Measurements from ENCODE around the gene URGCP.
"Not testable (repeated sequence)": the region's sequence is repeated elsewhere in the genome, so short reads cannot be mapped to it uniquely, and the experiment has no call there.

The URGCP gene

DNA sequence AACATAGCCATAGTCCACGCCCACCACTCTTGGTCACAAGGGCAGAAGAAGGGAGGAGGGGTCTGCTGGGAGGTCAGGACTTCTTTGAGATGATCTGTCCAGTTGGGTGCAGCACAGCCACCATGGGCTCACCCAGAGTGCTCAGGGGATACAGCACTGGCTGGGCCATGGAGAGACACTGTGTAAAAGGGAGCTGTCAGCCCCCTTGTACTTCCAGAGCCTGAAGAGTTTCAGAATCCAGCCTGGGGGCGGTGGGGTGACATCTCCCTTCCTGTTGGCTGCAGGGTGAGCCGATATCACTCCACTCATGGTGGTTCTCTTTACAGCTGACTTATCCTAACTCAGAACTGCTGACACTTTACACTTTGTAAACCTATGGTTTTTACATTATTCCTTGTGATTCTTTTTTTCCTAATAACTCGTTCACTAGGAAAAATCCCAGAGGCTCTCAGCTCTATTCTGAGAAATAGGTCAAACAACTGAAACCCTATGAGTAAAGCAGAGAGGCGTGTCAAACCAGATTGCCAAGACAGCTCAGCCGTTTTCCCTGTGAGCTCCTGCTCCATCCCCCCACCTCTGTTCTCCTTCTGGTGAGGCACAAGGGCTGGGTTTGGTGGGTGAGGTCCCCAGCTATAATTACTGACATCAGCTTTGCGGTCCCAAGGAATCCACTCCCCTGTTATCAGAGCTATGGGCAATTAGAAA, 33.8 kb downstream of the URGCP start:
- no peak for DNase-seq

DNA sequence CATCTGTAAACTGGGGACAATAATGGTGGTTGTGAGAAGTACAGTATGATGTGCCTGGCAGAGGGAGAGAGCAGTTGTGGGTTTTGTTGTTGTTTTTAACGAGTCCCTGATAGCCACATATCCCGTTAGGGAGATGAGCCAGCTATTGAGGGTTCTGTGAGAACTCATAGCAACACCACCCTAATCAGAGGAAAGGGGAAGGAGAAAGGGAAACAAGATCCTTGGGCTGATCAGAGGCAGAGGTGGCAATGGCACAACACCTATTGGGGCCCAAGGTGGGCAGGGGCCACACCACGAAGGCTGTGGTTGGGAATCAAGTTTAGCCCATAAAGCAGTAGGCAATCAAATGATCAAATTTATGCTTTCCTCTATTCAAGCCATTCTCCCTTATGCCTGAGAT, 35.3 kb downstream of the URGCP start:
- DNase-seq: no peak

DNA sequence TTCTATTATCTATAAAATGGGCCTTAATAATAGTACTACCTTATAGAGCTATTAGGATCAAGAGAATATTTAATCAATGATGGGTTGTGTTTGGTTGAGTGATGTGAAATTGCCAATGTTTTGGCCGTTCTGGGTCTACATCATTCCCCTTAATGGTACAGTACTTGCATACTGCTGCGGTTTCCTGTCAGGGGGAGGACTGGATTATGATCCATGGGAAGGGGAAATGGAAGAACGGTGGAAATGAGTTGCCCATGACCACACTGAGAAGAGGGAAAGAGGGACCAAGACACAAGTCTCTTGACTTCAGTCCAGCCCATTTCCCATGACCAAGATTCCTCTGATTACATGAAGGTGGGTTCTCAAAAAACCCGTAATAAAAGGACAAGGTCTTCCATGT, 36.1 kb downstream of the URGCP start:
- DNase-seq: no peak

DNA sequence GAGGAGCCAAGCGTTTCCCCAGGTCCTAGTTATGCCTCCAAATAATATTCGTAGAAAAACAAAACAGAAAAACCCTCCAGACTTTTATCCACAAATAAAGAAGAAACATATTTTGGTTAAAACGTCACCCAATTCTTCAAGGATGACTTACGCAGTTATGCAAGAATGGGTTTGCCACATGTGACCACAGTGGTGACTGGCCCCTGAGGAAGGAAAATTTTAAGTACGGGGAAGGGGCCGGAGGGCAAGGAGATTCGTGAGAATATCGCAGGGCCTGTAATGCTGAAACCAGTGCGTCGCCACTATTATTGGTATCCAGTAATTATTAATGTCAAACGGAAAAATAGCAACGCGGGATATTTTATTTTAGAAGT, 36.5 kb downstream of the URGCP start:
- DNase-seq: no peak

DNA sequence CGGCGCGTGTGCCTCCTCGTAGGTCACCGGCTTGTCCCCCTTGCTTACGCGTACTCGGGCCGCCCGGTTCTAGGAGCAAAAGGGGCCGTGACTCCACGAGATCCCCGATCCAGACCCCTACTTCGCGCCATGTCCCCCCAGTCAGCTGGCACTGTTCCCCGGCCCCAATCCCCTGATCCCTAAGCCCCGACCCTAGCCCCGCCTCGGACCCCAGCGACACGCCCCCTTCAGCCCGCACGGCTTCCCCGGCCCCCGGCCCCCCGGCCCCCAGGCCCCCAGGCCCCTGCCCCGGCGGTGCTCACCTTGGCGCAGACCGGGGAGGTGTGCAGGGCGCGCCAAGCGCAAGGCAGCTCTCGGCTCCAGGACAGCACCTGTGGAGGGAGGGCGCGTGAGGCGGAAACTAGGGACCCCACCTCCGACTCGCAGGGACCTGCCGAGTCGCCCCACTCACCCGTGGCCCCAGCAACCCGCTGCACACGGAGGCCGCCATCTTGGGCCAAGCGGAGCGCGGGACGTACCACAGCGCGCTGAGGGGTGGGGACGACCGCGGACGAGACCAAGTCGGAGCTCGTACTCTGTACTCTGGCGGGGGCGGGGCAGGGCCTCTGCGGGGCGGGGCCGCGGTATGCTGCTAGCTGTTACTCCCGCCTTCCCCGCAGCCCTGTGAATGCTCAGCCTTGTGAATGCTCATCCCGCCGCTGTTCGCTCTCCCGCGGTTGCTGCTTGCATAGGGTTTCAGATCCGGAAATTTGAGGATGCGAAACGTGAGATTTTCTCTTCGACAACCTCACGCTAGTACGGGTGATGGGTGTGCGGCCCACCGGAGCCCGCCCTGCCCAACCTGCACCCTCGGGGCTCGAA, 37.2 kb downstream of the URGCP start, which contains the start of gene MRPS24:
Gene MRPS24 (minus strand): TSS at position 512 of the 861 bp plus-strand sequence. CDS start 22 bp downstream, at position 490.
- peak; percentile 90 for DNase-seq

DNA sequence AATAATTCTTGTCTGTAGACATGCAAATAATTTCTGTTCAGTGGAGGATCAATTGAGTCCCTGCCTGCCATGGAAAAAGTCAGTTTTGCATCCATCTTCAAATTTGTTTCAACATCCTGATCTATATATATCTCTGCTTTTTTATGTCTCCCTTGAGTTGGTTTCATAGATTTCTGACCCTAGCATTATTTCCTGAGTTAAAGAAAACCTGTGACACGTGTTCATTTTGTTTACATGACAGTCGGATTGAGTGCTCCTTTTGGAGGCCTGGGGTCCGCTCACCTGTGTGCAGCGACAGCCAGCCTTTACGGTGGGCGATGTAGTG, 37.8 kb downstream of the URGCP start:
- DNase-seq: no peak

DNA sequence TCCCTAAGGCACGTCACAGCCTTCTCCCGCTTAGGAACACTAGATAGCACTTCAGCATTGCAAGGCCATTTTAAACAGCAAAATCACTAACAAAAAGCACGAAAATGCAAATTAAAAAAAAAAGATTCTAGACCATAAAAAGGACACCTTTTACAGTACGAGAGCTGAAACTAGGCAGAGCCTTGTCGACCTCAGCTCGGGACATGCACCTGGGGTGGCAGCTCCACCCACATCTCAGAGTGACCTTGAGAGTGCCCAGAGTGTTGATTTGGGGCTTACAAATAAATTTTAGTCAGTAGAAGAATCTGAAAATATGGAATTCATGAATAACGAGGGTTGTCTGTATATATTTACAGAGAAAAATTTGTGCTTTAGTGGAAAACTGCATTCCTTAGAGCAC, 38.2 kb downstream of the URGCP start:
- DNase-seq: no peak

DNA sequence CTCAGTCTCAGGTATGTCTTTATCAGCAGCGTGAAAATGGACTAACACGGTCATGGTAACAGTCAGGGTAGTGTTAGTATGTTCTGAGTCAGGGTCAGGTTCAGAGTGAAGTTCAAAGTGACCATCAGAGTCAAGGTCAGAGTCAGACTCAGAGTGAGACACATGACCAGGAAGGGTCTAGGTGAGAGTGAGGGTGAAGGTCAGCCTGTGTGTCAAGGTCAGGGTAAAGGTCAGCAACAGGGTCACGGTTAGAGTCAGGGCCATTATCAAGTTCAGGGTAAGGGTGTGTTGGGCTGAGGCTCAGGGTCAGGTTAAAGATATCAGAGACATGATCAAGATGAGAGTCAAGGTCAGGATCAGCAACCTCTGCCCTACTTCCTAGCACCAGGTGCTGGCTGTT, 41.1 kb downstream of the URGCP start:
- no peak for DNase-seq

DNA sequence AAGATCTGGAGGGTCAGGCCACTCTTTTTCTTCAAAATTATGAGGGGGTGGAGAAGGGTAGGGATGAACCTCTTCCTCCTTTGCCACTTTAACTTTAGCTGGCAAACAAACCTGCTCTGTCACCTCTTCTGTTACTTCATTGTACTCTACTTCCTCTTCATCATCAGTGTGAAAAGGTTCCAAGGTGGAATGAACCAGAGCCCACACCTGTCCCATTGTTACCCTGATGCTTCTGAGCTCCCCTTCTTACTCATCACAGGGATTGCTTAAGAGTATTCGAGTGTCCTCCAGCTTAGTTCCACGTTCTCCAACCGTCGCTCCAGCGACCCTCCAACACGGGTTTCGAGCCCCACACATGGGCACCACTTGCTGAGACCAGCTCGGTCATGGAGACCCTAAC, 42.3 kb downstream of the URGCP start:
- DNase-seq: no peak

DNA sequence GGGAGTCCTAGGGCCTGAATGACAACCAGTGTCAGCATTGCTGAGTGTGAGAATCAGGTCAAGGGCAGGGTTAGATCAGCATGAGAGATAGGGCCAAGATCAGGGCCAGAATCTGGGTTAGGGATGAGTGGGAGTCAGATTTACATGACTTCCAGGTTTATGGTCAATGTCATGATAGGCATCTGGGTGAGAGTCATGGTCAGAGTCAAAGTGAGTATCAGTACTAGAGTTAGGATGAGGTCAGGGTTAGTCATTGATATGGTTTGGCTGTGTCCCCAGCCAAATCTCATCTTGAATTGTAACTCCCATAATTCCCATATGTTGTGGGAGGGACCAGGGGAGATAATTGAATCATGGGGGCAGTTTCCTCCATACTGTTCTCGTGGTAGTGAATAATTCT, 49.4 kb downstream of the URGCP start:
- DNase-seq: no peak

DNA sequence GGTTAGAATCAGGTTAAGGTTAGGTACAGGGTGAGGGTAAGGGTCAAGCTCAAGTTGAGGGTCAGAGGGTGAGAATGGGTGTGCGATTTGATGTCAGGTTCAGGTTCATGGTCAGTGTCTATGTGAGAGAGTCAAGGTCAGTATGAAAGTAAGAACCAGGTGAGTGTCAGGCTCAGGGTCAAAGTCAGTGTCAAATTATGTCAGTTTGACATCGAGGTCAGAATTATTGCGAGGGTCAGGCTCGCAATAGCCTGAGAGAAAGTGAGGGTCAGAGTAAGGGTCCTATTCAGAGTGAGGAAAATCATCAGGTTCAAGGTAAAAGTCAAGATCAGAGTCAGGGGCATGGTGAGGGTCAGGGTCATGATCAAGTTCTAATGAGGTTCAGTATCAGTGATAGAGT, 50.1 kb downstream of the URGCP start:
- no peak for DNase-seq

DNA sequence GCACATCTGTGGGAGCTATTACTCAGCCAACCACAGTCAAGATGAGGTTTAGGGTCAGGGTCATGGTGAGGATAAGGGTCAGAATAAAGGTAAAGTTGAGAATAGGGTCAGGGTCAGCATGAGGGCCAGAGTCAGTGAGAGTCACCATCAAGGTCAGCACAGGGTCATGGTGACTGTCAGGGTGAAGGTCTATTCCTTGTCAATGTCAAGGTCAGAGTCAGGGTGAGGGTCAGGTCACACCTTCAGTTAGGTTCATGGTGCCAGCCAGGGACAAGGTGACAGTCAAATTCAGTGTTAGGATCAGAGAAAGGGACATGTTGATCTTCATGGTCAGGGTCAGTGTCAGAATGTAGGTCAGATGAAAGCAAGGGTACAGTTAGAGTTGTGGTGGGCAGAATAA, 51.2 kb downstream of the URGCP start:
- no peak for DNase-seq

DNA sequence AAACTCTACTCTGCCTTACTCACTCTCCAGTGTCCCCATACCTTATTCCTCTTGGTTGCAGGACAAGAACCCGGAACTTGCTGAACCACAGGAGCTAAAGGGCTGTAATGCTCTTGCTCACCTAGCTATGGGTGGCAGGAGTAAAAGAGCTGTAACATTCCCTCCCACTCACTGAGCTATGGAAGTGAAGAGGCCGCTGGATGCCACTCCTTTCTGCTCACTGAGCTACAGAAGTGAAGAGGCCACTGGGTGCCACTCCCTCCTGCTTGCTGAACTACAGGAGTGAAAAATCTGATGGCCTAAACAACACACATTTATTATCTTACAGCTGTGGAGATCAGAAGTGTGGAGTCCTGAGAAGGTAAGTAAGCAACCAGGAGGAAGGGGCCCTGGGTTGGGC, 54.6 kb downstream of the URGCP start:
- no peak for DNase-seq

DNA sequence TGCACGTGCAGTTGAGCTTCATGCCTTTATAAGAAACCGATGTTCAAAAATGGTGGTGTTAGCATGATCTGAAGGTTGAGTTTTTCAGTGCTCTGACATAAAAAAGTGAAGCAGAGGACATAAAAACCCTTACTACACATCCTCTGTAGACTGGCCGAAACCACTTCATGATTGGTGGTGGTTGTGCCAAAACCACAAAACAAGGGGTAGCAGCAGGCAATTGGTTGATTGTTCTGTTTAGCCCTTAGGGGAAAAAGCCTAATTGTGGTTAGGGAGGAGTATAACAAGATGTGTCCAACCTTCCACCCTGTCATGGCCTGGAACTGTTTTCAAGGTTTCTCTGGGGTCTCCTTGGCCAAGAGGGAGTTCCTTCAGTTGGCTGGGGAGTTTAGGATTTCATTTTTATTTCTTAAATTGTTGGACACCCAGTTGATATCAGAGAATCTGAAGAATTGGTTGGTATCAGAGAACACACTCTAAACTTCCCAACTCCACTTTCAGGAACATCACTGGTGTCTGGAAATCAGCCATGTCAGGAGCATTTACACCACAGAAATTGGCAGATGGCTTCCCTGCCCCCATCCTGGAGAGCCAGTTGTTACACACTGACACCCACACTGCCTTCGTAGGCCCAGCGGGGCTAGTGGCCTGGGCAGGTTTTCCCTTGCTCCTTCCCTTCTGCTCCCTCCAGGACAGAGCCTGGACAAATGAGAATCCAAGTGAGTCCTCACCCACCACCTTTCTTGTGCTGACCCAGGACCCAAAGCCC, 55.9 kb downstream of the URGCP start:
- no peak for DNase-seq

DNA sequence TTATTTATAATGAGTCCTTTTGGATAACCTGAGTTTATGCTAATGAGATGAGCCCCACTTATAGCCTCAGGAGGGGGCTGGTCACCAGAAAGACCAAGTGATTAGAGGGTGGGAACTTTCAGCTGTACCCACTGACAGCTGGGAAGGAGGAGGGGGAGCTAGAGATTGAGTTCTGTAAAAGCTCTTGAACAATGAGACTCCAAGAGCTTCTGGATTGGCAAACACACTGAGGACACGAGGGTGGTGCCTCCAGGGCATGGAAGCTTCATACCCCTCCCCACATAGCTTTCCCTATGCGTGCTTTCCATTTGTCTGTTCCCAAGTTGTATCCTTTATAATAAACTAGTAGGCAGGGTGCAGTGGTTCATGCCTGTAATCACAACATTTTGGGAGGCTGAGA, 57.3 kb downstream of the URGCP start:
- no peak for DNase-seq

DNA sequence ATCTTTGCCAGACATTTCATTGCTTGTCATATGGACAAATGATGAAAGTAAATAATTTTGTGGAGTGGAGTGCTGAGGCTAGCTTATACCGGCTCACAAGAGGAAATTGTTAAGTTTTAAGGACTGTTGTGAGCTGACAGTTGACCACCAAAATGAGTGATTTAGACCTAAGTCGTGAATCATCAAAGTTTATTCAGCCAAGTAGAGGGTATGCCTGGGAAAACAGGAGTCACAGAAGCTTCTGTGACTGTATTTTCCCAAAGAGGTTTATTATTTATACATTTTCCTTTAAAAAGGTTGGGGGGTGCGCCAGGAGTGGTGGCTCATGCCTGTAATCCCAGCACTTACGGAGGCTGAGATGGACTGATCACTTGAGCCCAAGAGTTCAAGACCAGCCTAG, 58.9 kb downstream of the URGCP start:
- no peak for DNase-seq

DNA sequence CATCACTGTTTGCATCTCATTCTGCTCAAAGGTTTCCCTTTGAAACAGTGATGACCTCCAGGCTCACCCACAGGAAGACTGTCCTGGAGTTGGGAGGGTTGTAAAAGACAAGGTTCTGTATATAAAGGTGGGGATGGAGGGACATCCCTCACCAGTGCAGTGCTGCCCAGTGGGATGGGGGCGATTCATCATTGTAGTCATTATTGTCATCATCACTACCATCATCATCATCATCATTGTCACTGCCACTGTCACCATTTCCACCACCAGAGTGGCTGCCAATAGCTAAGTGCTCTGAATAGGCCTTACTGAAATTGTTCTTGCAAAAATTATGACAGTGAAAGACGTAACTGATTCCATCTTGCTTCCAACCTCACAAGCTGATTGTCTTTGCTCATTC, 61.7 kb downstream of the URGCP start:
- DNase-seq: no peak

DNA sequence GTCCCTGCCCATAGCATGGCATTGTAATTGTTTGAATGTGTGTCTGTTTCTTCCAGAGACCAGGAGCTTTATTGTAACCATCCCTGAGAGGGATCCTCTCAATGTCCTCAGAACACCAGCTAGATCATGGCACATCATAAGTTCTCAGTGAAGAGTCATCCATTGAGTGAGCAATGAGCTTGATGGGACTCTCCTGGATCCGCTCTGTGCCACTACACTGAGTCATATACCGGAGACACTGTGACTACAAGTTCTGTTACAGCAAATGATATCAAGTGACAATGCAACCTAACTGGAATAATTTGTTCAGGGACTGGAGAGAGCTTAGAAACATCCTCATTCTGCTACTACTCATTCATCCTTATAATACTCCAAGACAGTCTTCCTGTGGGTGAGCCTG, 62.1 kb downstream of the URGCP start:
- DNase-seq: no peak

DNA sequence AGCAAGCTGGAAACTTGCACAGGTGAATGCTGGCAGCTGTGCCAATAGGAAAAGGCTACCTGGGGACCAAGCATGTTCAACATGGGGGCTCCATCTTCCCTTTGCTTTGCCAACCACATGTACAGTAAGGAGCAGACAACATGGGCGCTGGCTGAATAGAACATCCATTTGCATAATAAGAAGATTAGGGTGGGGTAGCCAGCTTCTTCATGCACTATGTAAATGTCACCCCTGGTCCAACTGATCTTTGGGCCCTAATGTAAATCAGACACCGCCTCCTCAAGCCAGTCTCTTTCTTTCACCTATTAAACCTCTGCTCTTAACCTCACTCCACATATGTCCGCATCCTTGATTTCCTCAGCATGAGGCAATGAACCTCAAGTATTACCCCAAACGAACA, 63.1 kb downstream of the URGCP start:
- no peak for DNase-seq

DNA sequence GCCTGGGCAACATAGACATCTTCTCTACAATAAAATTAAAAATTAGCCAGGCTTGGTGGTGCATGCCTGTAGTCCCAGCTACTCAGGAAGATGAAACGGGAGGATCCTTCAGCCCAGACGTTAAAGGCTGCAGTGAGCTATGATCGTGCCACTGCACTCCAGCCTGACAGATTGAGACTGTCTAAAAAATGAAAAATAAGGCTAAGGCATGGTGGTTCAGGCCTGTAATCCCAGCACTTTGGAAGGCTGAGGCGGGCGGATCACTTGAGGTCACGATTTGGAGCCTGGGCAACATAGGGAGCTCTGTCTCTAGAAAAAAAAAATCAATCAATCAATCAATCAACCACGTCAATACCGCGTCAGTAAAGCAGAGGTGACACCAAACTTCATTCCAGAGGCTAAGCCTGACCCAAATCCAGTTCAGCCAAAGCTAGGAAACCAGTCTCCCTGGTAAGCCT, 68.2 kb downstream of the URGCP start:
- no peak for DNase-seq

DNA sequence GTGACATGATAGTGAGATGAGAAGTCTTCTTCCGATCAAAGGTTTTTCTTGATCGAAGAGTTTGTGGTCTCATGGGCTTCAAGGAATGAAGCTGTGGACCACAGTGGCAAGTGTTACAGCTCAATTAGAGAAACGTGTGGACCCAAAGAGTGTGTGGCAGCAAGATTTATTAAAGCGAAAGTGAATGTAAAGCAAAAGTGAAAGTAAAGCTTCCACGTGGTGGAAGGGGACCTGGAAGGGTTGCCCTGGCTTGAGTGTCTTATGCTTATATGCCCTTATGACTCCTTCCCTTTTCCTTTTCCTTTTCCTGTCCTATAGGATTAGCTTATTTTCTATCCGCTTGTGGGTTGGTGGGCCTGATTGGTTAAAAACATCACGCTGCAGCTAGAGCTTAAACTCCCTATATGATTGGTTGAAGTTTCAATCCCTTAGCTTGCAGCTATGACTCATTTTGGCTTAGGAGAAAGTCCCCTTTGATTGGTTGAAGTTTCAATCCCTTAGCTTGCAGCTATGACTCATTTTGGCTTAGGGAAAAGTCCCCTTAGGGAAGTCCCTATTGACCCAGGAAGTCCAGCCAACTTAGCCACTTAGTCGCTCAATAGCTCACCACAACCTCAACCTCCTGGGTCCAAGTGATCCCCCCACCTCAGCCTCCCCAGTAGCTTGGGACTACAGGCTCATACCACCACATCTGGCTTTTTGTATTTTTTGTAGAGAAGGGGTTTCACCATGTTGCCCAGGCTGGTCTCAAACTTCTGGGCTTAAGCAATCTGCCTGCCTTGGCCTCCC, 71.7 kb downstream of the URGCP start:
- no peak for DNase-seq

DNA sequence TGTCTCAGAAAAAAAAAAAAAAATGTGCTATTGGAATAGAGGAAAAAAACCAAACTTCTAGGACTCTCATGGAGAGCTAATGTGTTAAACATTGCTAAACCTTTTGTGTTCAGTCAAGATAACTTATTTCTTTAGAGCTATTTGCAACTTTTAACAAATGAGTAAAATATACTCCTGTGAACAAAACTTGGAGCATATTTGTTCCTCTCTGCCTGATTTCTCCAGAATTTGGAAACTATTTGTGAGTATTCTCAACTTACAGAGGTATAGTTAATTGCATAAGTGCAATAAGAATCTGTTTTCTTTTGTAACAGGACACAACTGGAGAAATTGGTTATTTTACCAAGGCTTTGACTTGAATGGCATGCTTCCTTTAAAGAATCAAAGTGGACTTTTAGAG, 75.5 kb downstream of the URGCP start:
- not testable (repeated sequence) for DNase-seq

All from NCI-H1694 treated with DMSO at 0.1 percent for 48 hours (cell line).